AG10803 (cell line): ENCODE results near the gene PAM.
"Not testable (repeated sequence)": the region's sequence is repeated elsewhere in the genome, so short reads cannot be mapped to it uniquely, and the experiment has no call there.

Source experiments
- DNase-seq: peaks from one replicate; pipeline ENCODE4 v3.0.0; 2010; ENCODE audit warnings: low read depth
- H3K4me3 ChIP-seq: 2 replicates; pipeline ENCODE4 v1.5.1; 2011; ENCODE audit warnings: mild to moderate bottlenecking, low read length, control low read depth
- CTCF ChIP-seq: conservative IDR thresholded peaks from 2 replicates; pipeline ENCODE4 v1.5.1; 2011; ENCODE audit warnings: mild to moderate bottlenecking, low read length, control low read depth, inconsistent platforms

PAM gene

DNA sequence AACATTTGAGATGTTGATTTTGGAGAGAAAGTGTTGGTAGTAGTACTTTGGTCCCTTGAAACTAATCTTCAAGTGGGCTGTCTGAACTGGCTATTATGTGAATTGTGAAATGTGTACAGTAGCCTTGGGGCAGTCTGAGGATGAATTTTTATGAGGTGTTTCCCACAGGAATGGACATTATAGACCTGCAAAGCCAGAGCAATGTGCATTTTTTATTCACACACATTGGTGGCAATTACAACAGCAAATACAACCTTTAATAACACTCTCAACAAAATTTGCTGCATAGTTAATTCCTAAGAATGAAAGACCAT, 147.0 kb downstream of the PAM start:
- no peak overlapping the region for H3K4me3 ChIP-seq
- no peak for TF ChIP-seq CTCF
- DNase-seq, result peak; percentile 37

DNA sequence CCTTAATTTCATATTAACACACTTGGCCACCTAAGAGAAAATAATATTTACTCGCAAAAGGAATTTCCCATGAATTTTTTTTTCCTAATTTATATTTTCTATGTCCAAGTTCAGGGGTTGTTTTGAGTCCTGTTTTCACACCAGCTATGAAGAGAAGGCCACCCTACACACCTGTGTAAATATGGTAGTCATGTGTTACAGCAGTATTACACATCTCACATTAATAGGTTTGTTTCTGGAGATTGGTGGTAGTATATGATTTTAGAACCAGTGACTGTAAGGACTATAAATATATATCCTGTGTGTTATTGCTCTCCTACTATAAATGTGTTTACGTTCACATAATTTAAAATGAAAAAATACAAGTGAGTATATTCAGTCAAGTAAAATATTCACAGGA, 147.5 kb downstream of the PAM start:
- no peak for TF ChIP-seq CTCF
- no peak for DNase-seq
- no peak overlapping the region for H3K4me3 ChIP-seq

DNA sequence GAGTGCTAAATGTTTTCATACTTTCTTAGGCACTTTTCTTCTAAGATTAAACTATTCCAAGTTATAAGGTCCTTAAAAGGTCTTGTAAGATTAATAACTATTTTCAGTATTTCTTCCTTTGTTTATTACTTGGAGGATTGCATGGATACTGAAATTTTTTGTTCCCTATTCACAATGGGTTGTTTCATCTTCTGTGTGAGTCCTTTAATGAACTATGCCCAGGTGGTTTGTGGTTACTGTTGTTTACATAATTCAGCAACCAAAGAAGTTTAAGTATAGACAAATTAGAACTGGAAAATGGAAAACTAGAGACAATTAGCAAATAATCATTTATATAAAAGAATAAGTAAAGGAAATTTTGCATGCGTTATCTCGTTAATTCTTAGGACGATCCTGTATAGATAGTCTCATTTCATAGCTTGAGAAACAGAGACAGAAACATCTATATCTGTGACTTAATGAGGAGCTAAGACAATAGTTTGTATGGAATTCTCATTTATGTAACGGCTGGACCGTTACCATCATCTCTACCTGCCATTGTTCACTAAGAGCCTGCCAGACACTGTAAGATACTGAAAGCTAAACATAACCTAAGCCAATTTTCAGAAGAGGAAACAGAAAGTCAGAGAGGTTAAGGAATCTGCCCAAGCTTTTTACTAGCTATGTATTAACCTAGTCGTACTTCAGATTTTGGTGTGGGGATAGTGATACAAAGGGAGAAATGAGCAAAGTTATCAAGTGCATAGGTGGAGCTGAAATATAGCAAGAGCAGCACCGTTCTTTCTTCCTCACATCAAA, 148.2 kb downstream of the PAM start:
- peak; percentile 62 for DNase-seq
- no peak for TF ChIP-seq CTCF
- H3K4me3 ChIP-seq, result no peak overlapping the region

DNA sequence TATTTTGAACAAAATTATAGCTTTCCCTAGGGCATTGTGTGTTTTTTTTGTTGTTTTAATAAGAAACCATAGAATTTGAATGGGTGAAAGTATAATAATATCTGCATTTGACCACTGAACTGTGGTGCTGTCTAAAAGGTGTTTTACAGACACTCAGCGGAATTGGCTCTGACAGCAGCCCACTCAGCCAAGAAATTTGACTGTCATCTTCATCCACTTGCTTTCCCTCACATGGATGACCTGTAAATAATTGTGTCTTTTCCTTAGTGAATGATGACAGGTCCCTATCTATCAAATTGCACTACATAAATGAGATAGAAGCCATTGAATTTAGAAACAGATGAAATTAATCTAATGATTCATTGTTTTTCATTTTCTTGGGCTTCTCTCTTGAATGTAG, 150.0 kb downstream of the PAM start:
- TF ChIP-seq CTCF, result no peak
- DNase-seq, result no peak
- no peak overlapping the region for H3K4me3 ChIP-seq

DNA sequence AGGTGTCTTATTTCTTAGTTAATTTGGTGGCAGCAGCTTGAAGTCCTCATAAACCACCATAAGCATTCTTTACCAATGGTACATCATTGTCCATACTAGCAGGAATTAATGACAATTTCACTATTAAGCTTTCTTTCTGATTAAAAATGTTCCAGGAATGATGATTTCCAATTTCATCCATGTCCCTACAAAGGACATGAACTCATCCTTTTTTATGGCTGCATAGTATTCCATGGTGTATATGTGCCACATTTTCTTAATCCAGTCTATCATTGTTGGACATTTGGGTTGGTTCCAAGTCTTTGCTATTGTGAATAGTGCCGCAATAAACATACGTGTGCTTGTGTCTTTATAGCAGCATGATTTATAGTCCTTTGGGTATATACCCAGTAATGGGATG, 152.0 kb downstream of the PAM start:
- not testable (repeated sequence) for DNase-seq, H3K4me3 ChIP-seq

DNA sequence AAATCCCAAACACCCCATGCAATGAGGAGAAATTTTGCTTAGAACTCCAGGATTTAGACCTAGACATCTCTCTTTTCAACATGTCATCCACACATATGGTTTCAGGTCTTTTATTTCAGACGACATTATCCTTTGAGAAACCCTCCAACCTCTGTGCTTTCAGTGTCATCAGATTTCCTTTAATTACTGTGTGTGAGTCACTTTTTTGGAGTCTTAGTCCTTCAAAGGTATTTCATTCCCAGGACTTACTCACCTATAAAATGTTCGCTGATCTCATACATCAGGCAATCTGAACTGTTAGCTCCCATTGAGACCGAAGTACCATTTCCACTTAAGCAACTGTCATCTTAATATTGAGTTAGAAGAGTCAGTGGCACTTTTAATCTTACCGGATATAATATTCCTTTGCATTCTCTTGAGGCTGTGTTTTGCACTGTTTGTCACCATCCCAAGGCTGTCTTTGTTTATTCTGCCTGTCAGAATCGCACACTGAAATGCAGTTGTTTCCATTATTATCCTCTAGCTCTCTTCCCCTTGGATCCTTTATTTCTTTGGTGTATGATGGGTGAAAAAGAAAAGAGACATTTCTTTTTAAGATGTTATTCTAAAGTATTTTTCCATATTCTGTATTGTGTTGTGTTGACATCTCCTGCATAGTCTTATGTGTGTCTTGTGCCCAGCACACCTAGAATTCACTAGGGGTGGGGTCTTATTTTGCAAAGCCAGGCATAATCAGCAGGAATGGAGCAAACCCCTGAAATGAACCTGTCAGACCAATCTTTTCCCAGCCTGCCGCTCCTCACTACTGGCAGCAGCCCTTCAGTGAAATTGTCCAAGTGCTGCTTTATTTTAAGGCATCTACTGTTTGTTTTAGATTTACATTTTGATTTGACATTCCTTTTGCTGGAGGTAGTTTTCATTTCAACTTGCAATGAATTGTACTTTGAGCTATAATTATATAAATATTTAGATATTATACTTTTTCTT, 155.4 kb downstream of the PAM start:
- DNase-seq, result peak; percentile 54
- no peak for TF ChIP-seq CTCF
- H3K4me3 ChIP-seq, result no peak overlapping the region

DNA sequence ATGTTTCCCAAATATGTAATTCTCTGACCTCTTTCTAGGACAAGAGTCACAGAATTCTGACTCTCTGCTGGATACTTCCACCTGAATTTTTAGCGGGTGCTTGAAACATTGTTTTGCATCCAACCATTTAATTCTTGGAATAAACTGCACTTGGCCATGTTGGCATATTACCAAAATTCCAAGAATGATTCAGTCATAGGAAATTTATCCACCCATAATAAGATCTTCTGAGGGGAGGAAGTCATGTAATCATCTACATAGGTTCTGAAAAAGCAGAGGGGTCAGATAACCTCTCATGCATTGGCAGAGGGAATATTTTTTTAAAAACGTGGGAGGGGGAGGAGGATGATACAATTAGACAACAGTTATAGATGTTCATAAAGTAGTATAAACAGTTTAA, 156.9 kb downstream of the PAM start:
- H3K4me3 ChIP-seq, result no peak overlapping the region
- DNase-seq, result peak; percentile 77
- TF ChIP-seq CTCF, result no peak
